ENCODE measurements around the gene LTBP4. TPM values are rescaled to one million over a fixed set of nuclear protein-coding genes. Genes with fewer than 3 reads are reported as not detected.
A peak's percentile ranks its signal among the peaks of the same experiment; 100 is the strongest.

The LTBP4 gene
- total and polyA plus RNA-seq, 8 donors: 151 to 519 (median 345) TPM

DNA sequence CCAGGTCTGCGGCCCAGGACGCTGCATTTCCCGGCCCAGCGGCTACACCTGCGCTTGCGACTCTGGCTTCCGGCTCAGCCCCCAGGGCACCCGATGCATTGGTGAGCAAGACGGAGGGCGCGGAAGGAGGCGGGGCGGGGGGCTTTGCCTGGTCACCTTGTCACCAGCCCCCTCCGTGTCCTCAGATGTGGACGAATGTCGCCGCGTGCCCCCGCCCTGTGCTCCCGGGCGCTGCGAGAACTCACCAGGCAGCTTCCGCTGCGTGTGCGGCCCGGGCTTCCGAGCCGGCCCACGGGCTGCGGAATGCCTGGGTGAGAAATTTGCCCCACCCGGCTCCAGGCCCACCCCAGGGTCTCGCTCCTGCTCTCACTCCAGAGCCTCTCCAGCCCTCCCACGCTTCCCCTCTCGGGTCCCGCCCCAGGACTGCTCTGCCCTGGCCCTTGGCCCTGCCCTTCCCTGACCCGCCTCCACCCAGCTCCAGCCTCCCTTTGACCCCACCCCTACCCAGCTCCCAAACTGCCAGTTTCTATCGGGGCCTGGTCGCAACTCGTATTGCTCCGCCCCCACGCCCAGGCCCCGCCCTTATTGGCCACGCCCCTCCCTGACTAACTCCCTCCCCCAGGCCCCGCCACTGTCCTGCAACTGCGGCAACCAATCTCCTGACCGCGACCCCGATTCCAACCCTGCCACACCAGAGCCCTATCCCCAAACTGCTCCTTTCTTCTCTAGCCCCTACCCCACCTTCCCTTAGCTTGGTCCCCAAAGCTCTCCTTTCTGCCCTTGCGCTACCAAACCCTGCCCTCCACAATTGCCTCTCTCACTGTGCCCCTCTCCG, 8.6 kb downstream of the LTBP4 start:
- ATAC-seq: peak; percentile 71
- Histone ChIP-seq H3K4me1 (peaks cover 21 to 59% of the 10 kb centered on the region in 2 donors), H3K4me3 (peak overlapping the region; percentile 32 to 52), H3K27ac (peak overlapping the region; percentile 74 to 78), H3K36me3 (no peaks in the 10 kb centered on the region), H3K27me3 (peaks cover 0 to 95% of the 10 kb centered on the region in 2 donors), H3K9me3 (no peaks in the 10 kb centered on the region)
- TF ChIP-seq, protein P1, sequence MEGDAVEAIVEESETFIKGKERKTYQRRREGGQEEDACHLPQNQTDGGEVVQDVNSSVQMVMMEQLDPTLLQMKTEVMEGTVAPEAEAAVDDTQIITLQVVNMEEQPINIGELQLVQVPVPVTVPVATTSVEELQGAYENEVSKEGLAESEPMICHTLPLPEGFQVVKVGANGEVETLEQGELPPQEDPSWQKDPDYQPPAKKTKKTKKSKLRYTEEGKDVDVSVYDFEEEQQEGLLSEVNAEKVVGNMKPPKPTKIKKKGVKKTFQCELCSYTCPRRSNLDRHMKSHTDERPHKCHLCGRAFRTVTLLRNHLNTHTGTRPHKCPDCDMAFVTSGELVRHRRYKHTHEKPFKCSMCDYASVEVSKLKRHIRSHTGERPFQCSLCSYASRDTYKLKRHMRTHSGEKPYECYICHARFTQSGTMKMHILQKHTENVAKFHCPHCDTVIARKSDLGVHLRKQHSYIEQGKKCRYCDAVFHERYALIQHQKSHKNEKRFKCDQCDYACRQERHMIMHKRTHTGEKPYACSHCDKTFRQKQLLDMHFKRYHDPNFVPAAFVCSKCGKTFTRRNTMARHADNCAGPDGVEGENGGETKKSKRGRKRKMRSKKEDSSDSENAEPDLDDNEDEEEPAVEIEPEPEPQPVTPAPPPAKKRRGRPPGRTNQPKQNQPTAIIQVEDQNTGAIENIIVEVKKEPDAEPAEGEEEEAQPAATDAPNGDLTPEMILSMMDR (IDR thresholded peaks at IDR 0.05): no peak
- intact Hi-C loops (cut with DNase I): no loop called here
- DNase-seq: peak; percentile 36 to 97 (median 80)

DNA sequence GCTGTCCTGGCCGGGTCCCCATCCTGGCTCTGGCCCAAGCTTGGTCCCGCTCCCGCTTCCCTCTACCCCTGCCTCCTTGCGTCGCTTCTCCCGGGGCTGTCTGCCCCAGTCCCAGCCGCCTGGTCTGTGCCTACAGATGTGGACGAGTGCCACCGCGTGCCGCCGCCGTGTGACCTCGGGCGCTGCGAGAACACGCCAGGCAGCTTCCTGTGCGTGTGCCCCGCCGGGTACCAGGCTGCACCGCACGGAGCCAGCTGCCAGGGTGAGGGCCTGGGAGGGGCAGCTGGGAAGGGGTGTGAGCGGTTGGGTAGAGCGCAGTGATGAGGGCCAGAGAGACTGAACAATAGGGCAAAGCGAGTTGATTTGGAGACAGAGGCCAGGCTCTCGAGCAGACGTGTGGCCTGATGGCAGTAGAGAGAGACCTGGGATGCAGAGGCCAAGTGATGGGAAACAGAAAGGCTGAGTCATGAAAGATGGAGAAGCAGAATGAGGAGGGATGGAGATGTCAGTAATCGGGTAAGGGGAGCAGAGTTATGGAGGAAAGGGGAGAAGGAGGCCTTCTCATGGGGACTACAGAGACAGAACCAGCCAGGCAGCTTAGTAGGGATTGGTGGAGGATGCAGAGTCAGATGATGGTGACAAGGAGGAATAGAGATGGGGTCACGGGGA, 9.4 kb downstream of the LTBP4 start:
- TF ChIP-seq, protein P1 (IDR thresholded peaks at IDR 0.05): no peak
- Histone ChIP-seq H3K4me3 (peak overlapping the region; percentile 8 to 52), H3K27me3 (peaks cover 0 to 94% of the 10 kb centered on the region in 2 donors), H3K4me1 (peaks cover 17 to 59% of the 10 kb centered on the region in 2 donors), H3K9me3 (no peaks in the 10 kb centered on the region), H3K36me3 (no peaks in the 10 kb centered on the region), H3K27ac (peak overlapping the region; percentile 74 to 78)
- intact Hi-C loops (cut with DNase I): no loop called here
- ATAC-seq: peak; percentile 20
- peak in 2 of 4 donors; percentile 70 to 87 for DNase-seq

DNA sequence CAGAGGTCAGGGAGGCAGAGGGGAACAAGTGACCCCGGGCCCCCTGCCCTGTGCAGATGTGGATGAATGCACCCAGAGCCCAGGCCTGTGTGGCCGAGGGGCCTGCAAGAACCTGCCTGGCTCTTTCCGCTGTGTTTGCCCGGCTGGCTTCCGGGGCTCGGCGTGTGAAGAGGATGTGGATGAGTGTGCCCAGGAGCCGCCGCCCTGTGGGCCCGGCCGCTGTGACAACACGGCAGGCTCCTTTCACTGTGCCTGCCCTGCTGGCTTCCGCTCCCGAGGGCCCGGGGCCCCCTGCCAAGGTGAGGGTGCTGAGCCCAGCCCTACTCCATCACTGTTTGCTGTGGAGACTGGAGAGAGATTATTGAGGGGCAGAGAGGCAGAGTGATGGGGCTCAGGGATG, 9.9 kb downstream of the LTBP4 start:
- H3K4me1 ChIP-seq: peaks cover 12 to 56% of the 10 kb centered on the region in 2 donors
- TF ChIP-seq, protein P1 (IDR thresholded peaks at IDR 0.05): no peak

DNA sequence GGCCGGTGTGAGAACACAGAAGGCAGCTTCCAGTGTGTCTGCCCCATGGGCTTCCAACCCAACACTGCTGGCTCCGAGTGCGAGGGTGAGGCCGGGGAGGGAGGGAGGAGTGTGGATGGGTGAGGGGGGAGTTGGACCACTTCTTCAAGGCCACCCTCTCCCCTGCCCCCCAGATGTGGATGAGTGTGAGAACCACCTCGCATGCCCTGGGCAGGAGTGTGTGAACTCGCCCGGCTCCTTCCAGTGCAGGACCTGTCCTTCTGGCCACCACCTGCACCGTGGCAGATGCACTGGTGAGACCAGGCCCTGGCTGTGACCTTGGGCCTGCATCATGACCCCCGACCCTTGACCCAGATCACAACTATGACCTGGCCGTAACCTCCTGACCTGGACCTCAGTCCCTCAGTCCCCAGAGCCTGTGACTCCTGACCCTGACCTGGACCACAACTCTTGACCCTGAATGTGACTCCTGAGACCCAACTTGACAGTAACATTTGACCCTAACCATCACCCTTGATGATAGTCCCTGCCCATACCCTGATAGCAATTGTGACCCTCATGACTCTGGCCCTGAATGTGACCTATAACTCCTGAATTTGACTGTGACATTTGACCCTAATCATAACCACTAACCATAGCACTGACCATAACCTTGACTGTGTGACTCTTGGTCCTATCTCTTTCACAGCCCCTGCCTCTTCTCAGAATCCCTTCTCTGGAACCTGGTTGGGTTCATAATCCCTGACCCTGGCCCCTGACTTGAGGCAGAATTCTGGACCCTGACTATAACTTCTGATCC, 10.9 kb downstream of the LTBP4 start:
- peaks cover 0 to 82% of the 10 kb centered on the region in 2 donors for H3K27me3 ChIP-seq
- H3K27ac ChIP-seq: no peak overlapping the region
- H3K4me1 ChIP-seq: peaks cover 11 to 51% of the 10 kb centered on the region in 2 donors
- DNase-seq: peak in 1 of 4 donors; percentile 68
- no peak overlapping the region for H3K4me3 ChIP-seq
- TF ChIP-seq, protein P1 (IDR thresholded peaks at IDR 0.05): no peak
- intact Hi-C loops (cut with DNase I): no loop called here
- no peak for ATAC-seq
- H3K36me3 ChIP-seq: no peaks in the 10 kb centered on the region
- H3K9me3 ChIP-seq: no peaks in the 10 kb centered on the region

More for the DNA sequence above, 9.9 kb downstream of the LTBP4 start:
- Histone ChIP-seq H3K27me3 (peaks cover 0 to 92% of the 10 kb centered on the region in 2 donors), H3K36me3 (no peaks in the 10 kb centered on the region), H3K27ac (peak overlapping the region; percentile 74 to 78), H3K4me3 (peak overlapping the region in 1 of 2 donors; percentile 52), H3K9me3 (no peaks in the 10 kb centered on the region)
- intact Hi-C loops (cut with DNase I): no loop called here
- DNase-seq (peak in 1 of 4 donors; percentile 86), ATAC-seq (peak; percentile 12)

Measured in left lung (tissue), 10 donors.